T47D (cell line): ENCODE results near the gene CXCR2.
A peak's percentile ranks its signal among the peaks of the same experiment; 100 is the strongest.

Experiments used
- DNase-seq, 2 experiments: peaks; one replicate each; pipeline versions ENCODE4 v3.0.0 to v3.0.0-alpha.2; 2011 to 2012; ENCODE audit warnings: low read depth in 1 of 2, low spot score in 1 of 2
- JUND ChIP-seq: IDR thresholded peaks from 2 replicates; pipeline ENCODE4 v1.6.1; 2012; ENCODE audit warnings: low read depth
- in situ Hi-C: cut with HindIII; loops from 2 replicates; pipeline ENCODE4 v1.10.0; 2016; ENCODE audit warnings: low sequenced_read_pairs, low pct_unique_long_range_greater_than_20kb

The CXCR2 gene

GRCh38 chr2:218145124-218145523, 19.3 kb downstream of the CXCR2 start:
- in situ Hi-C loops: no loop called here
- TF ChIP-seq JUND: no peak
- no peak for DNase-seq

GRCh38 chr2:218146056-218146455, 20.2 kb downstream of the CXCR2 start:
- in situ Hi-C loops: no loop called here
- peak in 1 of 2 experiments; percentile 52 for DNase-seq
- TF ChIP-seq JUND: no peak

GRCh38 chr2:218149098-218149497, 23.3 kb downstream of the CXCR2 start:
- TF ChIP-seq JUND: no peak
- DNase-seq: no peak
- in situ Hi-C loops: no loop called here

- in situ Hi-C loops: no loop called here
- no peak for TF ChIP-seq JUND
- no peak for DNase-seq
Measured at GRCh38 chr2:218149848-218150440, 24.1 kb downstream of the CXCR2 start.

GRCh38 chr2:218152172-218152571, 26.3 kb downstream of the CXCR2 start:
- no peak for DNase-seq
- in situ Hi-C loops: no loop called here
- no peak for TF ChIP-seq JUND

GRCh38 chr2:218152777-218153176, 26.9 kb downstream of the CXCR2 start:
- TF ChIP-seq JUND: no peak
- DNase-seq: no peak
- in situ Hi-C loops: no loop called here

- in situ Hi-C loops: no loop called here
Measured at GRCh38 chr2:218155953-218156479, 30.2 kb downstream of the CXCR2 start.

GRCh38 chr2:218161644-218162043, 35.8 kb downstream of the CXCR2 start:
- in situ Hi-C loops: no loop called here
- no peak for TF ChIP-seq JUND
- no peak for DNase-seq

More at GRCh38 chr2:218155953-218156479, 30.2 kb downstream of the CXCR2 start:
- no peak for TF ChIP-seq JUND
- DNase-seq: no peak

GRCh38 chr2:218162814-218163213, 37.0 kb downstream of the CXCR2 start:
- in situ Hi-C loops: no loop called here
- no peak for TF ChIP-seq JUND
- DNase-seq: no peak

- in situ Hi-C loops: no loop called here
- TF ChIP-seq JUND: no peak
- no peak for DNase-seq
Measured at GRCh38 chr2:218166791-218167190, 41.0 kb downstream of the CXCR2 start, which contains the start of gene CXCR1. Gene CXCR1, minus strand, starts transcription at chr2:218166962. Its CDS starts 1,751 bp downstream, at chr2:218165211.

GRCh38 chr2:218168016-218168415, 42.2 kb downstream of the CXCR2 start:
- TF ChIP-seq JUND: no peak
- DNase-seq: no peak
- in situ Hi-C loops: no loop called here

- TF ChIP-seq JUND: no peak
Measured at GRCh38 chr2:218168635-218169462, 43.0 kb downstream of the CXCR2 start.

More at GRCh38 chr2:218168635-218169462, 43.0 kb downstream of the CXCR2 start:
- in situ Hi-C loops: no loop called here
- peak in 1 of 2 experiments; percentile 52 for DNase-seq
